Colonic mucosa (tissue), 4 donors: ENCODE results near the gene EPAS1. TPM values are rescaled to one million over a fixed set of nuclear protein-coding genes. Genes with fewer than 3 reads are reported as not detected.
A peak's percentile ranks its signal among the peaks of the same experiment; 100 is the strongest.

Experiments
- DNase-seq: peaks from one replicate; pipeline ENCODE4 v3.0.0-alpha.2; 2020
- H3K27ac ChIP-seq: fragments of 200-600 bp; one replicate; pipeline ENCODE4 v1.8.0; 2021
- H3K27me3 ChIP-seq: fragments of 200-600 bp; one replicate; pipeline ENCODE4 v1.8.0; 2021
- H3K36me3 ChIP-seq: fragments of 200-600 bp; one replicate; pipeline ENCODE4 v1.8.0; 2021
- H3K4me1 ChIP-seq: fragments of 200-600 bp; one replicate; pipeline ENCODE4 v1.8.0; 2021; ENCODE audit warnings: mild to moderate bottlenecking
- H3K4me3 ChIP-seq: fragments of 200-600 bp; one replicate; pipeline ENCODE4 v1.8.0; 2021
- H3K9ac ChIP-seq, 2 donors: one replicate each; pipeline ENCODE4 v1.7.0; 2013; ENCODE audit warnings: control low read depth in 2 of 2, low read depth in 2 of 2, low read length in 2 of 2
- H3K9me3 ChIP-seq: fragments of 200-600 bp; one replicate; pipeline ENCODE4 v1.8.0; 2021
- CTCF ChIP-seq: fragments of 200-600 bp; IDR thresholded peaks from one replicate; pipeline ENCODE4 v1.8.0; 2022; ENCODE audit warnings: antibody characterized with exemption, mild to moderate bottlenecking
- intact Hi-C: fragments of 100-400 bp; cut with DNase I; formaldehyde crosslinking; loops from one replicate; pipeline ENCODE4 v1.14.1; 2022
- total RNA-seq, 2 donors: library from RNA; stranded (reverse); fragmentation: NEBNext Ultra II Directional in 1 of 2; extraction: Animal tissue kit (Norgen Biotek cat#: 25700) in 1 of 2; gene quantifications; one replicate each; pipeline ENCODE4 v1.2.1, GENCODE V29; 2021
- donor health status: healthy.
- donor health status: DM: no; HTN: no; CAD: no.
- donor health status: DM: no; HTN: no; CAD: no.

EPAS1 gene
- total RNA-seq, 2 donors from 2014 or later: 116 to 140 TPM

- Histone ChIP-seq H3K4me3 (no peak overlapping the region), H3K9ac (peak overlapping the region in 1 of 2 donors; percentile 60)
- TF ChIP-seq CTCF: no peak
Observed at GRCh38 chr2:46334389-46335271, 37.4 kb downstream of the EPAS1 start.

GRCh38 chr2:46335391-46336282 lies 38.4 kb downstream of the EPAS1 start:
- H3K9me3 ChIP-seq: no peaks in the 10 kb centered on the region
- TF ChIP-seq CTCF: no peak
- H3K4me1 ChIP-seq: peaks cover 18% of the 10 kb centered on the region
- DNase-seq: peak; percentile 75
- H3K27ac ChIP-seq: peak overlapping the region; percentile 88
- H3K27me3 ChIP-seq: no peaks in the 10 kb centered on the region
- H3K4me3 ChIP-seq: peak overlapping the region; percentile 26
- H3K36me3 ChIP-seq: no peaks in the 10 kb centered on the region
- intact Hi-C loops: loop anchor here (5.0 kb wide), 1 partner anchor 33 kb away; no protein-coding TSS in a partner anchor
- H3K9ac ChIP-seq: peak overlapping the region; percentile 28 to 60

More at GRCh38 chr2:46334389-46335271, 37.4 kb downstream of the EPAS1 start:
- Histone ChIP-seq H3K27ac (peak overlapping the region; percentile 88), H3K4me1 (peaks cover 18% of the 10 kb centered on the region), H3K9me3 (no peaks in the 10 kb centered on the region), H3K36me3 (no peaks in the 10 kb centered on the region), H3K27me3 (no peaks in the 10 kb centered on the region)
- no peak for DNase-seq
- intact Hi-C loops: loop anchor here (5.0 kb wide), 1 partner anchor 32 kb away; no protein-coding TSS in a partner anchor

GRCh38 chr2:46336283-46336959 lies 39.2 kb downstream of the EPAS1 start:
- no peaks in the 10 kb centered on the region for H3K36me3 ChIP-seq
- peak overlapping the region; percentile 88 for H3K27ac ChIP-seq
- H3K27me3 ChIP-seq: no peaks in the 10 kb centered on the region
- H3K4me1 ChIP-seq: peaks cover 10% of the 10 kb centered on the region
- H3K9ac ChIP-seq: peak overlapping the region in 1 of 2 donors; percentile 60
- TF ChIP-seq CTCF: no peak
- no peak for DNase-seq
- intact Hi-C loops: loop anchor here (5.0 kb wide), 1 partner anchor 34 kb away; no protein-coding TSS in a partner anchor
- no peak overlapping the region for H3K4me3 ChIP-seq
- H3K9me3 ChIP-seq: no peaks in the 10 kb centered on the region

GRCh38 chr2:46337208-46337994 lies 40.2 kb downstream of the EPAS1 start:
- no peaks in the 10 kb centered on the region for H3K9me3 ChIP-seq
- H3K27me3 ChIP-seq: no peaks in the 10 kb centered on the region
- intact Hi-C loops: loop anchor here (5.0 kb wide), 1 partner anchor 35 kb away; no protein-coding TSS in a partner anchor
- no peak overlapping the region for H3K27ac ChIP-seq
- peaks cover 10% of the 10 kb centered on the region for H3K4me1 ChIP-seq
- H3K4me3 ChIP-seq: no peak overlapping the region
- no peak for DNase-seq
- peak overlapping the region in 1 of 2 donors; percentile 60 for H3K9ac ChIP-seq
- no peak for TF ChIP-seq CTCF
- H3K36me3 ChIP-seq: no peaks in the 10 kb centered on the region
